HG03521 (cell line): ENCODE results near the gene MACROD2.

Source experiments
- ATAC-seq: cut with Tn5 transposase; IDR thresholded peaks from one replicate; pipeline ENCODE4 v1.9.1; 2021; ENCODE audit warnings: mild to moderate bottlenecking, moderate library complexity; ENCODE audit not compliant: unreplicated experiment

The MACROD2 gene

GRCh38 chr20:15890407-15890982 lies 1895.2 kb downstream of the MACROD2 start:
- ATAC-seq = no peak

GRCh38 chr20:15895126-15895525 lies 1899.8 kb downstream of the MACROD2 start:
- no peak for ATAC-seq

- peak; percentile 82 for ATAC-seq
These were observed 1900.3 kb downstream of the MACROD2 start for GRCh38 chr20:15895560-15896084.

GRCh38 chr20:15899967-15900366 lies 1904.7 kb downstream of the MACROD2 start:
- no peak for ATAC-seq

GRCh38 chr20:15900443-15900842 lies 1905.1 kb downstream of the MACROD2 start:
- ATAC-seq = no peak

- ATAC-seq = no peak
These were observed 1907.2 kb downstream of the MACROD2 start for GRCh38 chr20:15902493-15902892.

- ATAC-seq = no peak
These were observed 1910.3 kb downstream of the MACROD2 start for GRCh38 chr20:15905661-15906060.

GRCh38 chr20:15909995-15910394 lies 1914.7 kb downstream of the MACROD2 start:
- ATAC-seq = no peak

- no peak for ATAC-seq
These were observed 1916.3 kb downstream of the MACROD2 start for GRCh38 chr20:15911581-15911980.

- no peak for ATAC-seq
These were observed 1918.2 kb downstream of the MACROD2 start for GRCh38 chr20:15913391-15914025.

GRCh38 chr20:15916623-15917022 lies 1921.3 kb downstream of the MACROD2 start:
- no peak for ATAC-seq

GRCh38 chr20:15917283-15917682 lies 1922.0 kb downstream of the MACROD2 start:
- ATAC-seq = no peak

- no peak for ATAC-seq
These were observed 1923.3 kb downstream of the MACROD2 start for GRCh38 chr20:15918631-15919030.

- no peak for ATAC-seq
These were observed 1923.8 kb downstream of the MACROD2 start for GRCh38 chr20:15919118-15919517.

- no peak for ATAC-seq
These were observed 1926.6 kb downstream of the MACROD2 start for GRCh38 chr20:15921930-15922329.

GRCh38 chr20:15922556-15922955 lies 1927.2 kb downstream of the MACROD2 start:
- ATAC-seq = no peak

- no peak for ATAC-seq
These were observed 1927.9 kb downstream of the MACROD2 start for GRCh38 chr20:15923030-15923776.

- no peak for ATAC-seq
These were observed 1929.2 kb downstream of the MACROD2 start for GRCh38 chr20:15924556-15924955.

GRCh38 chr20:15925376-15925775 lies 1930.1 kb downstream of the MACROD2 start:
- no peak for ATAC-seq

- no peak for ATAC-seq
These were observed 1932.8 kb downstream of the MACROD2 start for GRCh38 chr20:15927893-15928650.

GRCh38 chr20:15928946-15929345 lies 1933.6 kb downstream of the MACROD2 start:
- no peak for ATAC-seq
